G401 (cell line): ENCODE data around the gene CA6. TPM values are rescaled to one million over a fixed set of nuclear protein-coding genes. Genes with fewer than 3 reads are reported as not detected.
"Not testable (repeated sequence)": the region's sequence is repeated elsewhere in the genome, so short reads cannot be mapped to it uniquely, and the experiment has no call there.

Experiments used
- DNase-seq: peaks from one replicate; pipeline ENCODE4 v3.0.0-alpha.2; 2015; ENCODE audit warnings: low spot score
- in situ Hi-C: cut with HindIII; loops from 2 replicates; pipeline ENCODE4 v1.10.0; 2016; ENCODE audit warnings: low sequenced_read_pairs, mixed read lengths
- total RNA-seq: library from RNA; depleted of rRNA; stranded (reverse); fragments of >200 nt; shearing (Covaris generic); gene quantifications from 2 replicates; pipeline ENCODE4 v1.2.3, GENCODE V29; 2014

CA6 gene
- total RNA-seq, 1 experiment from 2014 or later = not detected

- in situ Hi-C loops = no loop called here
- no peak for DNase-seq
Measured at GRCh38 chr1:8963963-8964362, 18.3 kb downstream of the CA6 start.

- in situ Hi-C loops = no loop called here
- DNase-seq = no peak
Measured at GRCh38 chr1:8965121-8965820, 19.6 kb downstream of the CA6 start.

- DNase-seq = no peak
- in situ Hi-C loops = no loop called here
Measured at GRCh38 chr1:8966606-8967005, 20.9 kb downstream of the CA6 start.

DNA sequence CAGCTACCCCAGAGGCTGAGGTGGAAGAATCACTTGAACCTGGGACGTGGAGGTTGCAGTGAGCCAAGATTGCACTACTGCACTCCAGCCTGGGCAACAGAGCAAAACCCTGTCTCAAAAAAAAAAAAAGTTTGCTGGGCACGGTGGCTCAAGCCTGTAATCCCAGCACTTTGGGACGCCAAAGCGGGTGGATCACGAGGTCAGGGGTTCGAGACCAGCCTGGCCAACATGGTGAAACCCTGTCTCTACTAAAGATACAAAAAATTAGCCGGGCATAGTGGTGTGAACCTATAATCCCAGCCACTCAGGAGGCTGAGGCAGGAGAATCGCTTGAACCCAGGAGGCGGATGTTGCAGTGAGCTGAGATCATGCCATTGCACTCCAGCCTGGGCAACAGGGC is 23.2 kb downstream of the CA6 start:
- in situ Hi-C loops, DNase-seq: not testable (repeated sequence)

- in situ Hi-C loops = no loop called here
Measured at GRCh38 chr1:8969937-8970336, 24.3 kb downstream of the CA6 start.

GRCh38 chr1:8970870-8971337 is 25.2 kb downstream of the CA6 start:
- in situ Hi-C loops = no loop called here
- DNase-seq = no peak

More at GRCh38 chr1:8969937-8970336, 24.3 kb downstream of the CA6 start:
- DNase-seq = no peak

GRCh38 chr1:8974551-8974950 is 28.9 kb downstream of the CA6 start:
- DNase-seq = no peak
- in situ Hi-C loops = no loop called here

GRCh38 chr1:8976338-8976737 is 30.7 kb downstream of the CA6 start:
- in situ Hi-C loops = no loop called here
- DNase-seq = no peak

DNA sequence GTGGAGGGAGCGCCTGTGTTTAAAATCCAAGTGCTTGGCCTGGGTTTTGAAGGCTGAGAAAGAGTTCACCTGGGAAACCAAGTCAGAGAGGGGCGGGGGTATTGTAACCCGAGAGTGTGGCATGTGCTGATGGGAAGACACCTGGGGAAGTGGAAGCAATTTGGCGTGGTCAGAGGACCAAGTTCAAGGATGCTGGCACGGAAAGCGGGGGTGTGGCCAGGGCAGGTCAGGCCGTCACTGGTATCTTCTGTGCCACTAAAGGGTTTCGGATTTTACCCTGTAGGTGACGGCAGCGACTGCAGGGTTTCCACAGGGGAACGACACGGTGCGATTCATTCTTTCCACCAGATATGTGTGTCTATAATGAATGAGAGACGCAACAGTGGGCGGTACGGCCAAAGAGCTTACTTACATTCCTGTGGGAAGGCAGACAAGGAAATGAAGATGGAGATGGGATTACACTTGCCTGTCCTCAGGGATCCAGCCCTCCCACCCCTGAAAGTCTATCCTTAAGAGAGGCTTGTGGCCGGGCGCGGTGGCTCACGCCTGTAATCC is 31.3 kb downstream of the CA6 start:
- DNase-seq = no peak

DNA sequence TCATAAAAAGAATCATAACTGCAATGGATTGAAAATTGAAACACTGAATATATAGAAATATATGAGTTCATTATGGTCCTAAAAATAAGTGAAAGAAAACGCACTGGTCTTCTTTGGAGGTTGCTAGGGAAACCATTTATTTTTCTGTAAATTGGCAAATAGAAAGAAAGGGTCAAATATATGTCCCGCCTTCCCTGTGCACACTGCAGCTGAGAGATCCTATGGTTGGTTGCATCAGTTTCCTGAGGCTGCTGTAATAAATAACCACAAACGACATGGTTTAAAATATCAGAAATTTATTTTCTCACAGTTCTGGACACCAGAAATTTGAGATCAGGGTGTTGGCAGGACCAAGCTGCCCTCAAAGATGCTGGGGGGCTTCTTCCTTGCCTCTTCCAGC is 35.0 kb downstream of the CA6 start:
- no peak for DNase-seq
- in situ Hi-C loops = no loop called here

More for the DNA sequence above, 31.3 kb downstream of the CA6 start:
- in situ Hi-C loops = no loop called here

- no peak for DNase-seq
- in situ Hi-C loops = no loop called here
Measured at GRCh38 chr1:8981169-8981568, 35.5 kb downstream of the CA6 start.

DNA sequence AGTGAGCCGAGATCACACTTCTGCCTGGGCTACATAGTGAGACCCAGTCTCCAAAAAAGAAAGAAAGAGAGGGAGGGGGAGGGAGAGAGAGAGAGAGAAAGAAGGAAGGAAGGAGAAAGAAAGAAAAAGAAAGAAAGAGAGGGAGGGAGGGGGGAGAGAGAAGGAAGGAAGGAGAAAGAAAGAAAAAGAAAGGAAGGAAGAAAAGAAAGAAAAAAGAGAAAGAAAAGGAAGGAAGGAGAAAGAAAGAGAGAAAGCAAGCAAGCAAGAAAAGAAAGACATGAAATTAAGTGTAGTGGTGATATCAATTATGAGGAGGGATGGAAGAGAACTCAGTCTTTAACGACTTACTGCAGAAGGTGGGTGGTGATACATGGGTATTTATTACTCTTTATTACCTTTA is 38.5 kb downstream of the CA6 start:
- DNase-seq = no peak
- in situ Hi-C loops = no loop called here

DNA sequence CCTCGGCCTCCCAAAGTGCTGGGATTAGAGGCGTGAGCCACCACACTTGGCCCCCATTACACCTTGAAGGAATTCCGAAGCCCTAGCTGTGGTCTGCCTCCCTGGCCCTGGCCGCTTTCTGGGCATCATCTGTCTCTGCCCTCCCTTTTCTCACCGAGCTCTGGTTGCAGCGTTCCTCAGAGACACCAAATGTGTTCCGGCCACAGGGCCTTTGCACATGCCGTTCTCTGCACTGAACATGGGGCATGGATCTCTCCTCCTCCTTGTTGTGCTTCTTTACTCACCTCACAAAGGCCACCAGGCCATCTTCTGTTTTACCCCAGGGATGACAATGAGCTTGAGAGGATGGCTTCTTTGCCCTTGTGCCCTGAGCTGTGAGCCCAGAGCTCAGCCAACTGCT is 39.3 kb downstream of the CA6 start:
- in situ Hi-C loops = no loop called here
- no peak for DNase-seq

DNA sequence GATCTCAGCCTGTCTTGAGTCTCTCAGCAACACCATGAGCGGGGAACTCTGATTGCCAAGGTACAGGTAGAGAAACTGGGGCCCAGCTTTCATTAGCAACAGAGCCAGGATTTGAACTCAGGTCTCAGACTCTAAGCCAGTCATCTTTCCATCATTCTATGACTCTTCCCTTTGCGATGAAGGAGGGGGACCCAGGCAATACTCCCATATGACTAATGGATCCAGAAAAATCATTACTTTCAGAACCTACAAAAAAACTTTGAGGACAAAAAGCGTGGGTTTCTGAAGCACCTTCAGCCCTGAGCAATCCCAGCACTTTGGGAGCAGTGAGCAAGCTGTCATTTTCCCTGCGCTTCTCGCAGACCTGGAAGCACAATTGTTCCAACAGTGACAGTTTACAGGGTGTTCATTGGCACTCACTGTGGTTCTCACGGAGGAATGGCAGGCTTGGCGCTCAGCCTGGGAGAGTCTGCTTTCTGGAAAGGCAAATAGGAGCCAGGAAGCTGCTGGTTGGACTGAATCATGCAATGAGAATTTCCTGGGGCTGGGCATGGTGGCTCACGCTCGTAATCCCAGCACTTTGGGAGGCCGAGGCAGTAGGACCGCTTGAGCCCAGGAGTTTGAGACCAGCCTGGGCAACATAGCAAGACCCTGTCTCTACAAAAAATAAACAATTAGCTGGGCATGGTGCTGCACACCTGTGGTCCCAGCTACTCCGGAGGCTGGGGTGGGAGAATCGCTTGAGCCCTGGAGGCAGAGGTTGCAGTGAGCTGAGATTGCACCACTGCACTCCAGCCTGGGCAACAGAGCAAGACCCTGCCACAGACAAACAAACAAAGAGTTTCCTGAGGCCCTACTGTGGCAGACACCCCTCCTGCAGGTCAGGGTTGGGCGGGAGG is 40.5 kb downstream of the CA6 start:
- peak; percentile 71 for DNase-seq
- in situ Hi-C loops = no loop called here

- DNase-seq = no peak
- in situ Hi-C loops = no loop called here
Measured at GRCh38 chr1:8986814-8987190, 41.1 kb downstream of the CA6 start.

DNA sequence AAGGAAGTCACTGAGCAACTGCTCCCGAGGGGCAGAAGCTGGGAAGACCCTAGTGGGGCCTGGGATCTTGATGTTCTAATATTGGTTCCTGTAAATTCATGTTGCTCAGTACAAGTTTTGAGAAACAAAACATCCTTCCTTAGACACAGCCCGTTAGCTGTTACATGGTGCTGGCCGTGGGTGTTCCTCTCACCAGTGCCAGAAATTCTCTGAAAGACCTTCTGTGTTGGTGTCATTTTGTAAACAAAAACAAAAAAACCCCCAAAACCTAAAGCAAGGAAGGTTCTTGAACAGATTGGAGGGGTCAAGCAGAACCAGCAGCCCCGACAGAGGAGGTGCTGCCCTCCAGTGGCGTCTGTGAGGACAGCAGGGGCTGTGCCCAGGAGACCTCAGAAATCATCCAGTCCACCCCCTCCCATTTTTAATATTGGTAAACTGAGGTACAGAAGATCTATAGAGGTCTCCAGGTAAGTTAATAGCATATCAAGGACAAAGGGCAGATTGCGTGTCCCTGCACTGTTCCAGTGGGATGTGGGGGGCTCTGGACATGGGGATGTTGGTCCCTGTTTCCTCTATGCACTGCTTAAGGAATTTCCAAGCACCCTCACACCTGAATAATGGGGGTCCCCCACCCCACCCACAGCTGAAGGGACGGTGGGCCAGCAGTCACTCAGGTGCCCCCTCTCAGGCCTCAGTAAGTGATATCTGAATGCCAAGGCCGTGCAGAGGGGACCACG is 42.4 kb downstream of the CA6 start:
- peak; percentile 30 for DNase-seq
- in situ Hi-C loops = no loop called here

DNA sequence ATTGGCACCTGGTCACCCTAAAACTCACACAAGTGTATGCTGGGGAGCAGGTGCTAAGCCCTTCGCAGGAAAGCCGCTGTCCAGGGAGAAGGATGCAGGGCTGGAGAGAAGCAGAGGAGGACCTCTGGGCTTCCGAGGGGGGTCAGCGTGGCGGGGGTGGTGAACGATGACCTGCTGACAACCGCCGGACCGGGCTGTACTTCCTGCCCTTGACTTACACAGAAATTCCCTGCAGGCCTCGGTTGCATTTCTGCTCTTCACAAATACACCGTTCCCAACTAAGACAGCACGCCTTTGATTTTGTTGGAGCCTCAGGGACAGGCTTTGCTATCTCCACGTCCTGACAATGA is 42.9 kb downstream of the CA6 start:
- in situ Hi-C loops = no loop called here
- DNase-seq = no peak

DNA sequence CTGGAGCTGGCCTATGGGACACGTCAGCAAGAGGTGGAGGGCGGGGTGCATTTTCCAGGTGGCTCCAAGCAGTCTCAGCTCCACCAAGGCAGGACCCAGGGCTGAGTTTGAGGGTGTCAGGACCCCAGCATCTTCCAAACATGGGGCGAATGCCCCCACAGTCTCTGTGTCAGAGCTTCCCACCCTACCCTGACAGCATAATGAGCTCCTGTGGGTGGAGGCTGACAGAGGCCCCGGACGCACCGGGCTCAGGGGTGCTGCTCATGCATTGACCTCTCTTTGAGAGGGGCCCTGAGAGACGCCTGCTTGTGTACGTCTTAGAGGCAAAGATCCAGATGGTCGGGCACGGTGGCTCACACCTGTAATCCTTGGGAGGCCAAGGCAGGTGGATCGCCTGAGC is 43.4 kb downstream of the CA6 start:
- in situ Hi-C loops = no loop called here
- no peak for DNase-seq

- no peak for DNase-seq
- in situ Hi-C loops = no loop called here
Measured at GRCh38 chr1:8989821-8990220, 44.2 kb downstream of the CA6 start.
